Tibial nerve (tissue), 3 donors: ENCODE data around the gene CNOT11.

Experiments used
- POLR2A ChIP-seq, 2 donors: fragments of 450-650 bp; IDR thresholded peaks; one replicate each; pipeline ENCODE4 v1.6.1; 2017; ENCODE audit warnings: antibody characterized with exemption in 2 of 2, mild to moderate bottlenecking in 2 of 2, moderate library complexity in 2 of 2
- TF ChIP-seq, protein P1 (sequence below), 5 experiments: fragments of 200-600 bp in 3 of 5; fragments of 450-650 bp in 2 of 5; sonication (generic) in 3 of 5; IDR thresholded peaks; one replicate each; pipeline ENCODE4 v1.5.1; 2016 to 2019; ENCODE audit warnings: antibody characterized with exemption in 5 of 5, mild to moderate bottlenecking in 3 of 5, moderate library complexity in 2 of 5

- TF ChIP-seq, protein P1, sequence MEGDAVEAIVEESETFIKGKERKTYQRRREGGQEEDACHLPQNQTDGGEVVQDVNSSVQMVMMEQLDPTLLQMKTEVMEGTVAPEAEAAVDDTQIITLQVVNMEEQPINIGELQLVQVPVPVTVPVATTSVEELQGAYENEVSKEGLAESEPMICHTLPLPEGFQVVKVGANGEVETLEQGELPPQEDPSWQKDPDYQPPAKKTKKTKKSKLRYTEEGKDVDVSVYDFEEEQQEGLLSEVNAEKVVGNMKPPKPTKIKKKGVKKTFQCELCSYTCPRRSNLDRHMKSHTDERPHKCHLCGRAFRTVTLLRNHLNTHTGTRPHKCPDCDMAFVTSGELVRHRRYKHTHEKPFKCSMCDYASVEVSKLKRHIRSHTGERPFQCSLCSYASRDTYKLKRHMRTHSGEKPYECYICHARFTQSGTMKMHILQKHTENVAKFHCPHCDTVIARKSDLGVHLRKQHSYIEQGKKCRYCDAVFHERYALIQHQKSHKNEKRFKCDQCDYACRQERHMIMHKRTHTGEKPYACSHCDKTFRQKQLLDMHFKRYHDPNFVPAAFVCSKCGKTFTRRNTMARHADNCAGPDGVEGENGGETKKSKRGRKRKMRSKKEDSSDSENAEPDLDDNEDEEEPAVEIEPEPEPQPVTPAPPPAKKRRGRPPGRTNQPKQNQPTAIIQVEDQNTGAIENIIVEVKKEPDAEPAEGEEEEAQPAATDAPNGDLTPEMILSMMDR (IDR thresholded peaks at IDR 0.05) = no peak
- TF ChIP-seq POLR2A (IDR thresholded peaks at IDR 0.05) = no peak
Measured at GRCh38 chr2:101287303-101287702, 34.6 kb downstream of the CNOT11 start.
